HG03108 (cell line): ENCODE data around the gene FERMT2.
"Not testable (repeated sequence)": the region's sequence is repeated elsewhere in the genome, so short reads cannot be mapped to it uniquely, and the experiment has no call there.

ENCODE experiments used
- ATAC-seq: cut with Tn5 transposase; IDR thresholded peaks from one replicate; pipeline ENCODE4 v1.9.1; 2021; ENCODE audit warnings: moderate library complexity; ENCODE audit not compliant: unreplicated experiment

The FERMT2 gene

DNA sequence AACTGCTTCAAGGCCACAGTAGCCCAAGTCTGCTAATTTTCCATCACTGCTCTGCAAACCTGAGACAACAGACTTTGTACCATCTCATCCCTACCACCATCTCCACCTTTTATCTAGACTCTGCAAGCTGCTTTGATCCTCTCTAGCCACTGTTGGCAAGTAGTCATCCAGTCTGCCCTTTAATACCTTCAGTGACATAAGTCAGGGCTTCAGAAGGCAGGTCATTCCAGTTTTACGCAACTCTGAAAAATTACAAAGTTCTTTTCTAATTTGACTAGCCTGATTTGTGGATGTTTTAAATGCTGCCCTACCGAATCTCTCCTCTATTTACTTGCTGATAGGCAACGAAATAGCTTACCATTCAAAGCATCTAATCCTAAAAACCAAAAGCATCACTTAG lies 2.8 kb downstream of the FERMT2 start:
- no peak for ATAC-seq

DNA sequence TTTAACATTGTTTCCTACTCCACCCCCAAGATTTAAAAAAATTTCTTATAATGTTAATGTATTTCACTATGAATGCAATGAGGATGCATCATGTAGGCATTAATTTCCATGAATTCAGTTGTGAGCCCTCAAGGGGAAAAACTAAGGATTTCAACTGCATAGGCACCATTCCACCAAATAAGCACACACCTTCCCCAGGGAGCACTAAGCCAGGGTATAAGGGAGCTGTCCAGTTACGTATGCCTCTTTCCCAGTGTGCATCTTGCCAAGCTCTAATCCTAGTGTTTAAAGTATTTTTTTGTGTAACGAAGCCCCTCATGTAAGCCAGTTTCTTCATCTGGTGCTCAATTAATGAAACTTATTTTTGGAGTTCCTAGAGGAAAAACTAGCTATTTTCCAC lies 6.6 kb downstream of the FERMT2 start:
- ATAC-seq: no peak

DNA sequence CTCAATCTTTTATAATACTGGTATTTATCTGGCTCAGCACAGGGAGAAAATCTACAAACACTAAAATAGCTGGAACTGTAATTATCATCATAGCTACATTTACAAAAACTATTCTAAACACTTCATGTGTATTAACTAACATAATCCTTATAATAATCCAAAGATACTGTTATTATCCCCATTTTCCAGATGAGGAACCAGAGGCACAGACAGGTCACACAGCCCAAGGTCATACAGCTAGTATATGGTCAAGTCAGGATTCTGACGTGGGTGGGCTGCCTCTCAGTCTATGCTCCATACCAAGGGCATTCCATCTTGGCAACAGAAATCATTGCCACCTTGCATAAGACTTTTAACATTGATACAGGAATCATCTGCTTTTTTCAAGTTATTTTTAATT lies 11.4 kb downstream of the FERMT2 start:
- ATAC-seq: no peak

DNA sequence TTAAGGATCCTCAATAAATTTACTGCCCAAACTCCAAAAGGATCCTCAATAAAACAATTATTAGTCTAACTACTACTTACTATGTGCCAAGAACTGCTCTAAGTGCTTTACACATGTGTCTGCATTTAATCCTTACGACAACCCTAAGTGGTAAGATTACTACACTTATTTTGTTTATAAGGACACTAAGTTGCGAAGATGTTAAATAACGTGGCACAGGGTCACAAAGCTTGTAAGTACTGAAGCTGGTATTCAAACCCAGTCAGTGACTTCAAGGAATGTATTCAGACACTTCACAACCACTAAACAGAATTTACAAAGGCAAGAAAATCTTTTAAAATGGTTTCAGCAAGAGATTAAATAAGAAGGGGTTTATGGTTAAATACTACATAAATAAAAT lies 13.0 kb downstream of the FERMT2 start:
- ATAC-seq: no peak

DNA sequence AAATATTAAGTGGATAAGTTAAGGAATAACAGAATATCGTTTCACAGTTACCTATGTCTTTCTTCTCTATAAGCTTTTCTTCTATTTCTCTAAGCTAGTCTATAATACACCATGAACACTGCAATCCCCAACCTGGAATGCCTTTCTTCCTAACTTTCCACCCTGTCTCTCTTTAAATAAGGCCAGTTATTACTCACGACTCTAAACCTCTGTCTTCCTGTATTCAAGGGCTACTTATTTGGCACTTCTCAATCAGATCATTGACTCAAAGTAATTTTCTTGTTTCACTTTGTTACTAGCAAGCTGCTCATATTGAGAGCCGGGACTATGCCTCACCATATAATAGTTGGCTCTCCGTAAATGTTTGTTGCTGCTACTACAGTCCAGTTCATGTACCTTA lies 13.5 kb downstream of the FERMT2 start:
- ATAC-seq: no peak

DNA sequence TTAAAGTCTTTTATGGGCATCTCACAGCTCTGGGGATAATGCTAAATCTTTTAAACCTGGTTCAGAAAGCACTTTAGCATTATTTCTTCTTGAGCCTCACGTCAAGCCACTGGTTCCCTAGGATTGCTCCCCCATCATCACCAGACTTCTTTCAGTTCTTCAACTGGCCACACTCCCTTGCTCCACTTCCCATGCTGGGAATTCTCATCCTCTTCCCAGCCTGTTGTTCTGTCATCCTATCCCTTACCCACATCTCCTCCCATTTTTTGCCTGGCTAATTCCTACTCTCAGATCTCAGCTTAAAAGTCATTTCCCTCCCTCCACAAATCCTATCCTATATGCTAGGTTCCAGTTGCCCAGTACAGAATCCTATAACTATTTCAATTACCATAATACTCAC lies 14.4 kb downstream of the FERMT2 start:
- no peak for ATAC-seq

DNA sequence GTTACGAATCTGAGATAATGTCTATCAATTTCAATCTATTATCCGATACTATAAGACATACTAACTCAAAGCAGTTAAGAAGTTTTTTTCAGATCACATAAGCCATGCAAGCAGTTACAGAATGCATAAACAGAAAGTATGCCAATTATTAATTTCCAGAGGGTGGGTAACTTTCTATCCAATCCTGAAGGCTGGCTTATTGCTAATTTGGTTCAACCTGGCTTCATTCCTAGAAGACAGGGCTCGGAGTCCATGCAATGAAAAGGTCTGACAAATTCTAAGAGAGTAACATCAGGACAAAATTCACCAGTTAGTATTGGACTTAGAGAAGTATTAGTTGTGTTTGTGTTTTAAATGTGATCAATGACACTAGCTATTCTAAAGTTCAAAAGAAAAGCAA lies 15.0 kb downstream of the FERMT2 start:
- ATAC-seq: no peak

DNA sequence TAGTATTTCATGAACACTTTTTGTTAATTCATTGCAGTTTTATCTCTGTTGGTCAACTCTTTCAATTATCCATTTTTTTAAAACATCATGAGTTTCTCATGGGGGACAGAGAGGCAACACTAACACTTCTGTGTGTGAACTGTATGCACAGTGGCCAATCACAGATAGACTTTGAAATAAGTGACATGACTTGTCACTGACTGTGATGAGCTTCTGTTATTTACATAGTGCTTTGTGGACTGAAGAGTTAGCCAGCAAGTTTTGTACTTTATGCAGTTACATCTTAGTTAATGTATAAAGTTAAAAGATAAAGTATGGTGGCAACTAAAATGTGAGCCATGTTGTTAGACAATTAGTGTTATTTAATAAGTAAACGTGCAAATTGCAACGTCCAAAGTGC lies 16.1 kb downstream of the FERMT2 start:
- no peak for ATAC-seq

DNA sequence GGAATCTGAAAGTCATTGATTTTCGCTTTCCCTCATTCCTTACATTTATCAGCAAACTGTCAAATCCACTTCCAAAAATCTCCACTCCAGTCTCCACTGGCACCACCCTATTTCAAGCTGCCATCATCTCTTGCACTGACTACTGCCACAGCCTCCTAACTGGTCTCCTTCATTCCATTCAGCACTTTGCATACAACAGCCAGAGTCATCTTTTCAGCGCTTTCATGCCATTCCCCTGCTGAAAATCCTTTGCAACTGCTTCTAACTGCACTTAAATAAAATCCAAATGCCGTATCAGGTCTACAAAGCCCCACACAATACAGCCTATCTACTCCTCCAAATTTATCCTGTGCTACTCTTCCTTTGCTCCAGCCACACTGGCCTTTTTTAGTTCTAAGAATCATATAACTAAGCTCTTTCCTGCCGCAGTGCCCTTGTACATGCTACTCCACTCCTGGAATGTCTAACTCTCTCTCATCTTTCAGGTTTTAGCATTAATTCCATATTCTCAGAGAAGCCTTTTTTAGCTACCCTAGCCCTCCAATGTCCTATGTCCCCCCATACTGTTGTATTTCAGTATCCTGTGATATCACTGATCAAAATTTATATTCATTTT lies 21.6 kb downstream of the FERMT2 start:
- ATAC-seq: no peak

DNA sequence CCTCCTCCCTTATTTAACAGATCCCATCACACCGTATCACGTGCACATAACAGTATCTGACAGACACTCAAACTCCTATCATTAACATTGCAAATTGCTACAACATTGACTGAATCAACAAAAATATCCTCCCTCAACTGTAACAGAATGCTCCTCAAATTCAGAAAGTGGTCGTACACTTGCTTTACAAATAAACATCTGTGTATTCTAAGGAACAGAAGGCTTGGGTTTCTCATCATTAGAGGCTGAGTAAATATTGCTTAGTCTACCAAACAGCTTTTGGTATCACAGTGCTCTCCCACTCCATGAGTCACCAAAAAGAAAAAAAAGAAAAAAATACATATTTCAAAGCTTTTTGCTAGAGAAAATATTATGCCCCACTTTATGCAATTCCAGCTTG lies 23.9 kb downstream of the FERMT2 start:
- no peak for ATAC-seq

DNA sequence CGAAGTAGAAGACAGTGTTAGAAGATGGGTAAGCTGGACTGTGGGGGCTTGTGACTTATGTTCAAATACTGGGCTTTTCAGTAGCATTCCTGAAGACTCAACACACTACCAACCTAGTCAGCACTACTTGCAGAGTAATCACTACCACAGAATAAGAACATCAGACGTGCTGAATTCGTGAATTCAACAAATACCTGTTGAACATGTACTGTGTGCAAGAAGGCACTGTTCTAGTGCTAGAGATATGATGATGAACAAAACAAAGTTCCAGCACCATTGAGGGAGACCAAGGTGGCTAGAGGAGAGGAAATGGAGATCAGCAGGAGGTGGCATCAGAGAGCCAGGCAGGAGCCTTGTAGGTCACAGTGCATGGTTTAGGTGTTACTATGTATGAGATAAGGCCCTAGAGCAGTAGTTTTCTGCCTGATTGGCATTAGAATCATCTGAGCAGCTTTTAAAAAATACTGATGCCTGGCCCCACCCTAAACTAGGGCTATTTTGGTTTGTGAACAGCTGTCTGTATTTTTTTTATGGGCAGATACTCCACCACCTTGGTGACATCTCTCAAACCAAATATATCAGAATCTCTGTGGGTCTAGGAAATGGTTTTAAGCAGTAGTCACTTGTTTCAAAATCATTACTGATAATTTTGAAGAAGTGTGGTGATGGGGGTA lies 26.8 kb downstream of the FERMT2 start:
- no peak for ATAC-seq

DNA sequence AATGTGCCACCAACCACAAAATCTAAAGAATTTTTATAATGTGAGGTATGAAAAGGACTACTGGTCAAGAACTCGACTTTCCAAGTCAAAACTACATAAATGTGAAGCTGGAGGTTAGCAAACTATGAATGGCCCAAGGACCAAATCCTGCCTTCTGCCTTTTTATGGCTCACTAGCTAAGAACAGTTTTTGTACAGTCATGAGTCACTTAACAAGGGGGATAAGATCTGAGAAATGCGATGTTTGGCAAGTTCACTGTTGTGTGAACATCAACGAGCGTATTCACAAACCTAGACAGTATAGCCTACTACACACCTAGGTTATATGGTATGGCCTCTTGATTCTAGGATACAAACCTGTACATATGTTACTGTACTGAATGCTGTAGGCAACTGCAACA lies 28.2 kb downstream of the FERMT2 start:
- no peak for ATAC-seq

DNA sequence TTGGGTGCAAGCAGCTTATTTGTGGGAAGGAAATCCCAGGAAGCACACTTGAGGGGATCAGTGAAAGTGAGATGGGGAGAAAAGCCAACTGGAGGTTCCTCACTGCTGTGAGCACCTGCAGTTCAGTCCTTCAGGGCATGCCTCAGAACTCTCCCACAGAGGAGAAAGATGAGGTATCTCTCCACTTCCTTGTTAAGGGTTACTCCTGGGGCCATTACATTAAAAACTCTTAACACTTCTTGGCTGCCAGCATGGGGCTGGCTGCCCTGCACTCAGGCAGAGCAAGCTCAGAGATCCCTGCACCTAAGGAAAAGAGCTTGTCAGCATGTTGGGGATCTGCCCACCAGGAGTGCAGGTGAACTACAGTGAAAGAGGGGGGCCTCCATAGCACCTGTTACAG lies 28.8 kb downstream of the FERMT2 start:
- no peak for ATAC-seq

DNA sequence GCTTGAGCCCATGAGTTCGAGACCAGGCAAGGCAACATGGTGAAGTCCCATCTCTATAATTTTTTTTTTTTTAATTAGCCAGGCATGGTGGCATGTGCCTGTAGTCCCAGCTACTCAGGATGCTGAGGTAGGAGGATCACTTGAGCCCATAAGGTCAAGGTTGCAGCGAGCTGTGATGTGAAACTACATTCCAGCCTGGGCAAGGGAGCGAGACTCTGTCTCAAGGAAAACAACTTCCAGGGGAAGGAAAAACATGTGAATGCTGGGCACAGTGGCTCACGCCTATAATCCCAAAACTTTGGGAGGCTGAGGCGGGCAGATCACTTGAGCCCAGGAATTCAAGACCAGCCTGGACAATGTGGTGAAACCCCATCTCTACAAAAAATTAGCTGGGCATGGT lies 30.4 kb downstream of the FERMT2 start:
- not testable (repeated sequence) for ATAC-seq

DNA sequence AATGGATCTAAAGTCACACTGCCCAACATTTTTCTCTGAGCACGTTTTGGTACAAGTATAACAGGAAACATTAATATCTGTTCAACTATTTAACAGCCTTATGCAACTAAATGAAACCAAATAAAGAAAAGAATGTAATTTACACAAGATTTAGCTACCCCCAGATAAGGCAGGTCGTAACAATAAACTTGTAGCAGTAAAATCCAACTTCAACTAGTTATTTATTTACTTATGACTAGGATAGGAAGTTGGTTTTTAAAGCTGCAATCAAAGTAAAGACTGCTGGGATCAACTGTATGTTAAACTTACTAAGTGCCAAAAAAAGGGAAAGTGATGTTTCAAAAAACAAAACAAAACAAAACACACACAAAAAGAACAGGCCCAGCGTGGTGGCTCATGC lies 30.9 kb downstream of the FERMT2 start:
- no peak for ATAC-seq

DNA sequence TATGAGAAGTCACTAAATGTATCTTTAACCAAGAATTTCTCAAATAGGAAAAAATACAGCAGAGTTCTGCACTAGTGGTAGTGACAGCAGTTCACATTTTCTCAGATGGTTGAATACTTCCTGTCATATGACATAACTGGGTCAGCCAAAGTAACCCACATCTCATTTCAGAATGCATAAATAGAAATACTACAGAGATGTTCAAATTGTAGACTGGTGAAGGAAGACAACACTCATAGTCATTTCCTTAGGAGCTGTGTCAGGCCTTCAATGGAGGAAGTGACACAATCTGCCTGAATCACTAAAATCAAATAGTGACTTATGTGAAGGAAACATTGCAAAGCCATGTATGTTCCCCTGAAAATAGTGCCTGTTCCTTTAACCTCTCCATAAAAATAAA lies 32.4 kb downstream of the FERMT2 start:
- ATAC-seq: peak; percentile 98

DNA sequence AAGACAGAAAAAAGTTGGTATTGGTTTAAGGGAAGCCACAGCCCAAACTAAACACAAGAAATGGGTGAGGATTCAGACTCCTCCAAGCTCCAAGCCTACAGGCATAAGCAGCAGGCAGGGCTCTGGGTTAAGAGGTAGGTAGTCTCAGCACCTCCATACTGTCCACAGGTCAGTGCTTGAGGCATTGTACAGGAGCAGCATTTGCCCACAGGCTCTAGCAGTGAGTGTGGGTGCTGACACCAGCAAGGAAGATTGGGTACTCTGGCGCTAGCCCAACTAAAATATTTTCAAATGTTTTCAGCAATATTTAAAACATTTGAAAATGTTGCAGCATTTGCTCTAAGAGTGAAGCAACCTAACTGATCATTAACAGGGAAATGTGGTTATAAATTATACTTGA lies 33.1 kb downstream of the FERMT2 start:
- ATAC-seq: no peak

DNA sequence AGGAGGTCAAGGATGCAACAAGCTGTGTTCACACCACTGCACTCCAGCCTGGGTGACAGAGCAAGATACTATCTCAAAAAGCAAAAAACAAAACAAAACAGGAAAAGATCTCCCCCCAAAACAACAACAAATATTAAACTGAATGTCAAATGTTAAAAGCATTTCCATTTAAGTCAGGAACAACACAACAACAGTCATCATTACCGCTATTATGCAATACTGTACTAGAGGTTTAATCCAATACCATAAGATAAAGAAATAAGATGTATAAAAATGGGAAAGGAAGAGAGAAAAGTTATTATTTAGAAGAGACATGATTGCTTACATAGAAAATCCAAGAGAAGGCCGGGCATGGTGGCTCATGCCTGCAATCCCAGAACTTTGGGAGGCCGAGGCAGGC lies 36.6 kb downstream of the FERMT2 start:
- ATAC-seq: no peak

DNA sequence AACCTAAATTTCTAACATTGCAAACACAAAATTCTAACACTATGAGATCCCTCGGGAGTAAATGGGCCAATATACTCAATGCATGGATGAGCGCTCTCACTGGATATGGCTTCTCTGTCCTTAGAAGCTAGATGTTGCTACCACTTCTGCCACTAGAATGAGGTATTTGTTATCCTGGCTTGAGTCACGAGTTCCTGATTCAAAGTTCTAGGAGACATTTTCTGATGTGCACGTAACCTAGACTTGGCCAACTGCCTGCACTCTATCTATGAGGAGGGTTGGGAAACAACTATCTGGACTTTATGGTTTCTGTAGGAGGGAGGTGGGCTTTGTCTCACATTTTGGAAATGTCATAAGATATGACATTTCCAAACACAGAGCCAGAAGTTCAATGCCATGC lies 37.6 kb downstream of the FERMT2 start:
- no peak for ATAC-seq

DNA sequence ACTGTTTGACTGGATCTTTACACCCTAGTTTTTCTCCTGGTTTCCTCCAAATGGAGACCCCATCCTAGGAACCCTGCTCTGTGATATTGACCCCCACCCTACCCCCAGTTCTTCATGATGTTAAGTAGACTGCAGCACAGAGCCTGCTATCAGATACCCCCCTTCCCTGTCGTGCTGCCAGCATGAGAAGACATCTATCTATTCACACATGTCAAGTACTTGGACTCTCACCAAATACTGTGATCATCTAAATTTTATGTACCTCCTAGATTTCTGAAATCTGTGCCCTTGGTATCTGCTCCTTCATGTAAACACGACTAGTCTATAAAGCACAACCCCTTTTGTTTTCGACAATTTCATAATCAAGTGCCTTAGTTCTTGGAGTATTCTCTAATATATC lies 38.9 kb downstream of the FERMT2 start:
- no peak for ATAC-seq

DNA sequence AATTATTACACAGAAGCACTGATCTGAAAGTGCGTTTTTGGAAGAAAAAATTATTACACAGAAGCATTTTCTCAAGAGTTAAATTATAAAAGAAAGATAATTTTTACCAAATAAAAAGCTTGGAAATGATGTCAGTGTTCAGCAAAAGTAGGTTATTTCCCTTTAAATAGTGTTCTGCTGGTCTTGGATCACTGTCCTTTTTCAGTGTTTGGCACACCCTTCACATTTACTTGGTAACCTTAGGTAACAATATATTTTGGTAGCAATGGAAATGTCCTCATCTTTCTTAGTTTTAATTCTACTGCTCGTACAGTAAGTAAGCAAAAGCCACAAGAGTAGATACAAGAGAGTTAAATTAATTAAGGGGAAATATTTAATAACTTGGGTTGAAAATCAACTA lies 40.3 kb downstream of the FERMT2 start:
- no peak for ATAC-seq

DNA sequence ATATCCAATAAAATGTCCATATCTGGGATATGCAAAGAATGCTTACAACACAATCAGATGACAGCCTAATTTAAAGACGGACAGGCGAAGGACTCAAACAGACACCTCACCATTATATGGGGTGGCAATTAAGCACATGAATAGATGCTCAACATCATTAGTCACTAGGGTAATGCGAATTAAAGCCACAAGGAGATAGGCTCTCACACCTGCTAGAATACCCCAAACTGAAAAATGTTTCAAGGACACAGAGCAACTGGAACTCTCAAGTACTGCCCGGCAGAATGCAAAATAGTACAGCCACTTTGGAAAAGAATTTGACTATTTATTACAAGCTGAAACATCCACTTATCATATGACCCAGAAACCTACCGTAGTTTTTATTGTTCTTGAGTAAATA lies 42.9 kb downstream of the FERMT2 start:
- ATAC-seq: no peak

DNA sequence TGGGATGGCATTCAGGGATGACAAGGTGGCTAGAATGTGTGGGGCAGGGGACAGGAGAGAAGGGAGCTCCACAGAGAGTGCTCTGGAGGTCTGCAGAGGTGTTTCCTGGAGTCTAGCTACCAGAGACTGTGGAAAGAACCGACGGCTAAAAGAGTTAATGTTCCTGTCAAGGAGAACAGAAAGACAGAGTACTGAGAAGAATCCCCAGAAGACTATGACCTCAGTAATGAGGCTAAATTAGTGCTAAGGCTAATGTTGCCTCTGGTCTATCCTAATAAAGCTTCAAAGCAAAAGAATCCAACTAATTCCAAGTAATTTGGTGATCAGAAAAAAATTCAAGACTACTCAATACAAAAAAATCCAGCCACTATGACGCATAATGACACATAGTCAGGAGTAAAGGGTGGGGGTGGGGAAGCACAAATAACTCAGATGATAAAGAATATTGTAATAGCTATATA lies 44.7 kb downstream of the FERMT2 start:
- ATAC-seq: no peak
